ENCODE measurements around the gene ABHD8.

ABHD8 gene

GRCh38 chr19:17321655-17322489 is 18.6 kb upstream of the ABHD8 start:
- DNase-seq (ENCODE audit: low spot score) = no peak

GRCh38 chr19:17320435-17320834 is 17.2 kb upstream of the ABHD8 start:
- no peak for DNase-seq (ENCODE audit: low spot score)

- no peak for DNase-seq (ENCODE audit: low spot score)
These were observed 16.4 kb upstream of the ABHD8 start for GRCh38 chr19:17319473-17320238.

- no peak for DNase-seq (ENCODE audit: low spot score)
These were observed 15.7 kb upstream of the ABHD8 start for GRCh38 chr19:17318966-17319365.

- no peak for DNase-seq (ENCODE audit: low spot score)
These were observed 10.9 kb upstream of the ABHD8 start for GRCh38 chr19:17314007-17314593.

GRCh38 chr19:17312189-17313113 is 9.2 kb upstream of the ABHD8 start:
- DNase-seq (ENCODE audit: low spot score) = no peak

GRCh38 chr19:17311455-17312188 is 8.4 kb upstream of the ABHD8 start:
- DNase-seq (ENCODE audit: low spot score) = peak; percentile 40

GRCh38 chr19:17309965-17310461 is 6.8 kb upstream of the ABHD8 start:
- no peak for DNase-seq (ENCODE audit: low spot score)

GRCh38 chr19:17309198-17309964 is 6.2 kb upstream of the ABHD8 start, which contains the start of gene DDA1:
TSS of gene DDA1 (plus strand) at chr19:17309563. CDS start at chr19:17309655, 92 bp downstream.
- peak; percentile 98 for DNase-seq (ENCODE audit: low spot score)

GRCh38 chr19:17307876-17308377 is 4.7 kb upstream of the ABHD8 start:
- DNase-seq (ENCODE audit: low spot score) = no peak

- no peak for DNase-seq (ENCODE audit: low spot score)
These were observed 3.1 kb upstream of the ABHD8 start for GRCh38 chr19:17306285-17306714.

- peak; percentile 91 for DNase-seq (ENCODE audit: low spot score)
These were observed 2.5 kb upstream of the ABHD8 start, which contains the start of gene MRPL34 for GRCh38 chr19:17305517-17306284. TSS of gene MRPL34 (plus strand) at chr19:17305872. CDS start at chr19:17305893, 21 bp downstream.

- DNase-seq (ENCODE audit: low spot score) = no peak
These were observed 1.9 kb upstream of the ABHD8 start for GRCh38 chr19:17305216-17305516.

GRCh38 chr19:17304386-17305215 is 1.4 kb upstream of the ABHD8 start:
- no peak for DNase-seq (ENCODE audit: low spot score)

GRCh38 chr19:17303940-17304267 is 679 bp upstream of the ABHD8 start:
- no peak for DNase-seq (ENCODE audit: low spot score)

GRCh38 chr19:17302391-17303166 is 646 bp downstream of the ABHD8 start:
- peak; percentile 28 for DNase-seq (ENCODE audit: low spot score)

GRCh38 chr19:17300992-17301619 is 2.1 kb downstream of the ABHD8 start:
- no peak for DNase-seq (ENCODE audit: low spot score)

All from GM03348 (cell line).